H1 (cell line): ENCODE data around the gene POLR2H. TPM values are rescaled to one million over a fixed set of nuclear protein-coding genes. Genes with fewer than 3 reads are reported as not detected.
A peak's percentile ranks its signal among the peaks of the same experiment; 100 is the strongest.

Experiments
- CTCF ChIA-PET: fragments of 300-600 bp; sonication (Branson Sonifier 250); formaldehyde crosslinking; loops from one replicate; lab custom pipeline; 2021; ENCODE audit not compliant: partially characterized antibody; lab: Charles Lee
- POLR2A ChIA-PET: fragments of 300-600 bp; sonication (Branson Sonifier 250); formaldehyde crosslinking; loops from one replicate; lab custom pipeline; 2021; ENCODE audit warnings: inconsistent platforms; ENCODE audit not compliant: partially characterized antibody; lab: Charles Lee
- DNase-seq, 2 experiments: peaks; one replicate each; pipeline versions ENCODE4 v3.0.0 to v3.0.0-alpha.2; 2010 to 2022; ENCODE audit warnings: low spot score in 2 of 2, low read depth in 1 of 2, mixed read lengths in 1 of 2
- FAIRE-seq: peaks from 2 replicates; lab custom pipeline; 2011; peaks lifted over from hg19 to GRCh38; lab: Jason Lieb, UNC
- H2AFZ ChIP-seq: 2 replicates; pipeline ENCODE4 v1.8.1; 2012; ENCODE audit warnings: low read length, inconsistent platforms
- H2AK5ac ChIP-seq: 2 replicates; pipeline ENCODE4 v1.6.1; 2013; ENCODE audit warnings: low read depth, low read length
- H2BK120ac ChIP-seq: replicated peaks from 2 replicates; pipeline ENCODE3; 2013; ENCODE audit warnings: low read depth, low read length, inconsistent platforms
- H2BK12ac ChIP-seq: 2 replicates; pipeline ENCODE4 v1.6.1; 2013; ENCODE audit warnings: low read depth, low read length
- H2BK15ac ChIP-seq: 2 replicates; pipeline ENCODE4 v1.6.1; 2013; ENCODE audit warnings: low read length
- H2BK20ac ChIP-seq: 2 replicates; pipeline ENCODE4 v1.6.1; 2013; ENCODE audit warnings: low read length
- H2BK5ac ChIP-seq: 2 replicates; pipeline ENCODE4 v1.6.1; 2013; ENCODE audit warnings: low read depth, low read length
- H3K14ac ChIP-seq: 2 replicates; pipeline ENCODE4 v1.6.1; 2013; ENCODE audit warnings: inconsistent platforms; ENCODE audit not compliant: insufficient read length
- H3K18ac ChIP-seq: 2 replicates; pipeline ENCODE4 v1.6.1; 2013; ENCODE audit warnings: low read length; ENCODE audit errors: extremely low read depth
- H3K23ac ChIP-seq: 2 replicates; pipeline ENCODE4 v1.6.1; 2013; ENCODE audit warnings: inconsistent platforms; ENCODE audit not compliant: insufficient read length
- H3K23me2 ChIP-seq: 2 replicates; pipeline ENCODE4 v1.6.1; 2013; ENCODE audit warnings: low read depth, low read length
- H3K27ac ChIP-seq: 2 replicates; pipeline ENCODE4 v1.6.1; 2011; ENCODE audit warnings: low read depth, low read length, inconsistent platforms
- H3K27me3 ChIP-seq, 4 experiments: replicated peaks in 1 of 4; 1 replicate in 1 of 4; 2 replicates in 3 of 4; pipeline versions ENCODE4 v1.6.1 to v1.8.1; 2011 to 2013; ENCODE audit warnings: low read length in 3 of 4, mild to moderate bottlenecking in 3 of 4, inconsistent platforms in 2 of 4, mixed read lengths in 2 of 4, moderate library complexity in 1 of 4; ENCODE audit not compliant: control insufficient read depth in 3 of 4, insufficient read depth in 3 of 4; ENCODE audit errors: extremely low read depth in 1 of 4
- H3K36me3 ChIP-seq, 4 experiments: 2 replicates each; pipeline versions ENCODE4 v1.6.1 to v1.8.1; 2011 to 2013; ENCODE audit warnings: mild to moderate bottlenecking in 4 of 4, low read length in 3 of 4, moderate library complexity in 2 of 4, control low read depth in 1 of 4, inconsistent platforms in 1 of 4; ENCODE audit not compliant: insufficient read depth in 4 of 4, control insufficient read depth in 2 of 4
- H3K4ac ChIP-seq: replicated peaks from 2 replicates; pipeline ENCODE3; 2013; ENCODE audit warnings: low read length, low read depth, mixed read lengths, inconsistent platforms; ENCODE audit not compliant: insufficient read length
- H3K4me1 ChIP-seq, 4 experiments: replicated peaks in 1 of 4; 1 replicate in 1 of 4; 2 replicates in 3 of 4; pipeline versions ENCODE4 v1.6.1 to v1.8.1; 2011 to 2013; ENCODE audit warnings: low read length in 3 of 4, inconsistent platforms in 2 of 4, mixed read lengths in 1 of 4; ENCODE audit not compliant: insufficient read depth in 4 of 4, control insufficient read depth in 3 of 4
- H3K4me2 ChIP-seq, 2 experiments: 2 replicates each; pipeline versions ENCODE4 v1.6.1 to v1.8.1; 2011 to 2013; ENCODE audit warnings: low read depth in 2 of 2, low read length in 2 of 2, control low read depth in 1 of 2, inconsistent platforms in 1 of 2, mild to moderate bottlenecking in 1 of 2; ENCODE audit not compliant: insufficient read depth in 1 of 2
- H3K4me3 ChIP-seq, 4 experiments: fragments of 200-600, 300-600 bp in 1 of 4; sonication (generic), shearing (Covaris generic), sonication (Bioruptor Twin) in 1 of 4; 2 replicates each; pipeline versions ENCODE4 v1.5.1 to v1.8.1; 2011 to 2016; ENCODE audit warnings: low read length in 4 of 4, low read depth in 3 of 4, control low read depth in 2 of 4, inconsistent platforms in 2 of 4, mild to moderate bottlenecking in 2 of 4, mixed read lengths in 1 of 4, moderate library complexity in 1 of 4; ENCODE audit not compliant: insufficient read depth in 2 of 4; ENCODE audit errors: extremely low read depth in 1 of 4
- H3K56ac ChIP-seq: replicated peaks from 2 replicates; pipeline ENCODE3; 2013; ENCODE audit warnings: low read depth, mild to moderate bottlenecking, mixed read lengths, low read length, inconsistent platforms; ENCODE audit not compliant: insufficient read length
- H3K79me1 ChIP-seq: 2 replicates; pipeline ENCODE4 v1.6.1; 2013; ENCODE audit warnings: low read depth, low read length, control low read depth
- H3K79me2 ChIP-seq, 2 experiments: 2 replicates each; pipeline versions ENCODE4 v1.6.1 to v1.8.1; 2012 to 2013; ENCODE audit warnings: low read length in 2 of 2, mild to moderate bottlenecking in 2 of 2, inconsistent platforms in 1 of 2; ENCODE audit not compliant: insufficient read depth in 2 of 2, control insufficient read depth in 1 of 2
- H3K9ac ChIP-seq, 4 experiments: replicated peaks in 1 of 4; 1 replicate in 1 of 4; 2 replicates in 3 of 4; pipeline versions ENCODE4 v1.6.1 to v1.8.1; 2011 to 2013; ENCODE audit warnings: low read depth in 3 of 4, low read length in 3 of 4, control low read depth in 2 of 4, mild to moderate bottlenecking in 2 of 4, moderate library complexity in 2 of 4, inconsistent platforms in 1 of 4; ENCODE audit errors: extremely low read depth in 1 of 4
- H3K9me3 ChIP-seq, 2 experiments: 2 replicates each; pipeline versions ENCODE4 v1.6.1 to v1.8.1; 2012 to 2013; ENCODE audit warnings: mild to moderate bottlenecking in 2 of 2, moderate library complexity in 2 of 2, control low read depth in 1 of 2, inconsistent platforms in 1 of 2, low read depth in 1 of 2, low read length in 1 of 2, mixed read lengths in 1 of 2; ENCODE audit not compliant: insufficient read depth in 2 of 2
- H4K20me1 ChIP-seq, 2 experiments: replicated peaks in 1 of 2; 2 replicates each; pipeline versions ENCODE3 to v1.8.1; 2011 to 2013; ENCODE audit warnings: inconsistent platforms in 2 of 2, low read length in 2 of 2, mild to moderate bottlenecking in 1 of 2; ENCODE audit not compliant: insufficient read depth in 2 of 2, control insufficient read depth in 1 of 2
- H4K5ac ChIP-seq: 2 replicates; pipeline ENCODE4 v1.6.1; 2013; ENCODE audit warnings: low read length, low read depth, mixed read lengths, inconsistent platforms; ENCODE audit not compliant: insufficient read length
- H4K8ac ChIP-seq: 2 replicates; pipeline ENCODE4 v1.8.0; 2013; ENCODE audit warnings: mild to moderate bottlenecking, moderate library complexity, low read length, inconsistent platforms; ENCODE audit not compliant: insufficient read depth; ENCODE audit errors: extremely low read depth
- H4K91ac ChIP-seq: replicated peaks from 2 replicates; pipeline ENCODE3; 2013; ENCODE audit warnings: low read length, mixed read lengths, inconsistent platforms; ENCODE audit not compliant: insufficient read length
- ATF2 ChIP-seq: IDR thresholded peaks from 2 replicates; pipeline ENCODE4 v1.6.1; 2012; ENCODE audit warnings: low read length, inconsistent platforms
- CBX5 ChIP-seq: fragments of 300-800, 300-1000 bp; sonication (generic); IDR thresholded peaks from 2 replicates; pipeline ENCODE4 v1.7.1; 2016; ENCODE audit warnings: antibody characterized with exemption, low read length, low read depth
- CBX8 ChIP-seq: fragments of 300-800, 300-1000 bp; sonication (generic); IDR thresholded peaks from 2 replicates; pipeline ENCODE4 v1.7.1; 2016; ENCODE audit warnings: low read depth, low read length, borderline replicate concordance
- CEBPB ChIP-seq: IDR thresholded peaks from 2 replicates; pipeline ENCODE4 v1.6.1; 2012; ENCODE audit warnings: low read depth, low read length
- CHD1 ChIP-seq: IDR thresholded peaks from 2 replicates; pipeline ENCODE4 v1.6.1; 2012; ENCODE audit warnings: low read depth, low read length, improper control_type of control experiment
- CTBP2 ChIP-seq: IDR thresholded peaks from 2 replicates; pipeline ENCODE4 v1.7.0; 2011; ENCODE audit warnings: borderline replicate concordance, mild to moderate bottlenecking, moderate library complexity, mixed read lengths, low read length; ENCODE audit not compliant: insufficient read depth, insufficient read length
- EGR1 ChIP-seq: IDR thresholded peaks from 2 replicates; pipeline ENCODE4 v1.6.1; 2011; ENCODE audit warnings: low read depth, low read length, borderline replicate concordance
- KDM1A ChIP-seq: fragments of 200-600, 300-600 bp; sonication (generic); IDR thresholded peaks from 2 replicates; pipeline ENCODE4 v1.7.1; 2016; ENCODE audit warnings: mild to moderate bottlenecking, low read length, borderline replicate concordance
- SAP30 ChIP-seq: fragments of 300-600 bp; sonication (generic); IDR thresholded peaks from 2 replicates; pipeline ENCODE4 v1.7.1; 2012; ENCODE audit warnings: low read length, moderate library complexity, mild to moderate bottlenecking, inconsistent platforms; ENCODE audit not compliant: insufficient read depth, insufficient replicate concordance
- SP1 ChIP-seq: IDR thresholded peaks from 2 replicates; pipeline ENCODE4 v1.6.1; 2011; ENCODE audit warnings: low read depth, low read length
- SUZ12 ChIP-seq: fragments of 200-600 bp; sonication (generic); IDR thresholded peaks from 2 replicates; pipeline ENCODE4 v1.6.1; 2012; ENCODE audit warnings: mild to moderate bottlenecking, inconsistent platforms, low read length, moderate library complexity, mixed read lengths
- WGBS, 2 experiments: shearing (Covaris generic) in 1 of 2; methylation state at CpG; one replicate each; pipeline versions ENCODE4 v1.1.6 to v1.1.7; 2013 to 2015; ENCODE audit warnings: low lambda C conversion rate in 2 of 2, mixed read lengths in 2 of 2, inconsistent platforms in 1 of 2, low coverage in 1 of 2, missing lambda C conversion rate in 1 of 2; ENCODE audit not compliant: insufficient replicate concordance in 2 of 2, insufficient coverage in 1 of 2, insufficient read length in 1 of 2; ENCODE audit errors: extremely low coverage in 1 of 2, missing lambda C conversion rate in 1 of 2; 5-methylcytosine and 5-hydroxymethylcytosine counted together
- polyA plus RNA-seq, 7 experiments: library from polyadenylated mRNA; depleted of rRNA in 3 of 7; stranded (reverse) in 5 of 7; unstranded in 2 of 7; fragments of >200 nt in 5 of 7; fragments of 200-250 nt in 2 of 7; gene quantifications; 1 replicate in 5 of 7; 2 replicates in 1 of 7; 4 replicates in 1 of 7; pipeline versions ENCODE4 v1.2.1 to v1.2.3, GENCODE V29; 2011 to 2013; ENCODE audit warnings: missing spikeins in 2 of 7, mixed read lengths in 2 of 7
- total RNA-seq: library from RNA; stranded (reverse); fragmentation: NEBNext Ultra II Directional; extraction: Animal tissue kit (Norgen Biotek cat#: 25700); gene quantifications from 2 replicates; pipeline ENCODE4 v1.2.1, GENCODE V29; 2021

The POLR2H gene
- total and polyA plus RNA-seq, 2 of the 8 experiments (the other 6 are each of a cell fraction or from before 2014, with no cell fraction given), result 113 to 335 TPM

GRCh38 chr3:184417619-184418327, 56.3 kb downstream of the POLR2H start:
- H2BK15ac ChIP-seq, result no peak overlapping the region
- POLR2A ChIA-PET, result no interaction called here
- H3K56ac ChIP-seq, result no peak overlapping the region
- H3K9ac ChIP-seq, result no peak overlapping the region
- no peak overlapping the region for H3K18ac ChIP-seq
- DNase-seq (peak; percentile 19 to 84), FAIRE-seq (no peak)
- WGBS, 2 experiments, result 36% methylated on average over 10 of the region's 14 CpGs; no CpG with 5 or more reads in 1 of the 2 experiments
- no peaks in the 10 kb centered on the region for H3K79me1 ChIP-seq
- CTCF ChIA-PET, result interaction anchor here (0.5 to 9.4 kb wide), 24 partner anchors 9 to 403 kb away, joined by 3 to 83 read pairs (median 4); no protein-coding TSS in a partner anchor
- H2BK12ac ChIP-seq, result no peak overlapping the region
- peaks cover 0 to 2% of the 10 kb centered on the region in 2 experiments for H4K20me1 ChIP-seq
- H3K14ac ChIP-seq, result no peak overlapping the region
- H3K36me3 ChIP-seq, result no peaks in the 10 kb centered on the region
- H3K27ac ChIP-seq, result no peak overlapping the region
- peaks cover 7% of the 10 kb centered on the region; the same call in 1 of the 2 replicates for H3K23me2 ChIP-seq
- H3K23ac ChIP-seq, result no peak overlapping the region
- H3K4ac ChIP-seq, result no peak overlapping the region
- H3K27me3 ChIP-seq, result no peaks in the 10 kb centered on the region
- peaks cover 0 to 5% (median 4%) of the 10 kb centered on the region in 4 experiments; a peak in 2 of 7 replicates for H3K4me1 ChIP-seq
- no peaks in the 10 kb centered on the region for H3K79me2 ChIP-seq
- H3K4me3 ChIP-seq, result no peak overlapping the region
- H2AK5ac ChIP-seq, result no peak overlapping the region
- H2BK120ac ChIP-seq, result no peak overlapping the region
- H4K5ac ChIP-seq, result no peak overlapping the region
- no peak overlapping the region for H2BK20ac ChIP-seq
- H2AFZ ChIP-seq, result no peak overlapping the region
- H3K4me2 ChIP-seq, result no peak overlapping the region
- no peaks in the 10 kb centered on the region; a peak in 1 of 4 replicates for H3K9me3 ChIP-seq
- no peak overlapping the region for H4K91ac ChIP-seq
- no peak overlapping the region for H2BK5ac ChIP-seq
- H4K8ac ChIP-seq, result no peak overlapping the region; the same call in 1 of the 2 replicates
- TF ChIP-seq SAP30, result no peak
- TF ChIP-seq KDM1A, result no peak
- no peak for TF ChIP-seq SP1
- no peak for TF ChIP-seq ATF2
- TF ChIP-seq EGR1, result no peak
- TF ChIP-seq CBX8, result no peak
- no peak for TF ChIP-seq CTBP2
- no peak for TF ChIP-seq CEBPB
- no peak for TF ChIP-seq CHD1
- TF ChIP-seq CBX5, result no peak
- TF ChIP-seq SUZ12, result no peak
